Vagina (tissue), 2 donors: ENCODE data around the gene CCP110. TPM values are rescaled to one million over a fixed set of nuclear protein-coding genes. Genes with fewer than 3 reads are reported as not detected.

Source experiments
- DNase-seq, 2 donors: peaks; one replicate each; pipeline ENCODE4 v3.0.0-alpha.2; 2017; ENCODE audit errors: extremely low spot score in 2 of 2
- H3K27ac ChIP-seq: fragments of 200-600 bp; sonication (generic); one replicate; pipeline ENCODE4 v1.5.1; 2019
- H3K27me3 ChIP-seq: fragments of 200-600 bp; sonication (generic); one replicate; pipeline ENCODE4 v1.5.1; 2019
- H3K36me3 ChIP-seq, 2 donors: fragments of 200-600 bp; sonication (generic); one replicate each; pipeline ENCODE4 v1.5.1; 2017 to 2019
- H3K4me1 ChIP-seq: fragments of 200-600 bp; sonication (generic); one replicate; pipeline ENCODE4 v1.5.1; 2019
- H3K4me3 ChIP-seq, 2 donors: fragments of 200-600 bp; sonication (generic); 1 replicate in 1 of 2; 2 replicates in 1 of 2; pipeline ENCODE4 v1.5.1; 2016 to 2019
- H3K9me3 ChIP-seq: fragments of 200-600 bp; sonication (generic); one replicate; pipeline ENCODE4 v1.5.1; 2019
- CTCF ChIP-seq, 3 experiments: fragments of 450-650 bp in 2 of 3; fragments of 200-600 bp in 1 of 3; sonication (generic) in 1 of 3; IDR thresholded peaks; one replicate each; pipeline ENCODE4 v1.5.1; 2017 to 2019; ENCODE audit warnings: antibody characterized with exemption in 3 of 3, mild to moderate bottlenecking in 2 of 3, moderate library complexity in 2 of 3
- POLR2A ChIP-seq, 2 donors: fragments of 450-650 bp; IDR thresholded peaks; one replicate each; pipeline ENCODE4 v1.6.1; 2017; ENCODE audit warnings: antibody characterized with exemption in 2 of 2, mild to moderate bottlenecking in 2 of 2, moderate library complexity in 2 of 2
- POLR2AphosphoS5 ChIP-seq, 2 donors: sonication (generic); formaldehyde crosslinking; IDR thresholded peaks; one replicate each; pipeline ENCODE4 v1.9.0; 2017; ENCODE audit warnings: antibody characterized with exemption in 2 of 2, mild to moderate bottlenecking in 2 of 2, low read depth in 1 of 2; ENCODE audit not compliant: insufficient read depth in 1 of 2
- intact Hi-C: fragments of 100-400 bp; cut with DNase I; formaldehyde crosslinking; loops from one replicate; pipeline ENCODE4 v1.15.1; 2023
- total RNA-seq: library from RNA; depleted of rRNA; stranded (reverse); fragments of >200 nt; gene quantifications from one replicate; pipeline ENCODE4 v1.2.3, GENCODE V29; 2016

CCP110 gene
- total RNA-seq, 1 donor from 2014 or later, result 17.7 TPM

GRCh38 chr16:19481769-19482168 is 42.0 kb upstream of the CCP110 start:
- no peaks in the 10 kb centered on the region for H3K36me3 ChIP-seq
- H3K4me3 ChIP-seq, result no peak overlapping the region
- TF ChIP-seq CTCF (IDR thresholded peaks at IDR 0.05) (no peak), POLR2A (IDR thresholded peaks at IDR 0.05) (no peak)
- intact Hi-C loops, result no loop called here
- no peaks in the 10 kb centered on the region for H3K9me3 ChIP-seq
- no peaks in the 10 kb centered on the region for H3K4me1 ChIP-seq
- H3K27ac ChIP-seq, result no peak overlapping the region
- no peaks in the 10 kb centered on the region for H3K27me3 ChIP-seq
- DNase-seq, result no peak

DNA sequence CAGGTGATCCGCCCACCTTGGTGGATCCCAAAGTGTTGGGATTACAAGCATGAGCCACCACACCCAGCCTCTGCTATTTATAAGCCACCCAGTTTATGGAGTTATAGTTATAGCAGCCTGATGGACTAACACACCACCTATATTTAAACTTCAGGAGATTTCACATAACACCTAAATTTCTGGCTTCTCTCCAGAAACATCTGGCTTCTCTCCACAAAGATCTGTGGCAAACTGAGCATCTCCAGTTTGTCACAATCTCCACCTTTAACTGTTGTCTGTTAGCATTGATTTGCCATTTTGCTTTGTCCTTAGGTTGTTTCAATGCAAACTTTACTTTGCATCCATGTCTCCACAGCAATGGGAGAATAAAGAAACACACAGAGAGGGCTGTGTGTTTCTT is 41.5 kb upstream of the CCP110 start:
- Histone ChIP-seq H3K36me3 (no peaks in the 10 kb centered on the region), H3K4me1 (no peaks in the 10 kb centered on the region), H3K27ac (no peak overlapping the region), H3K4me3 (no peak overlapping the region), H3K9me3 (no peaks in the 10 kb centered on the region), H3K27me3 (no peaks in the 10 kb centered on the region)
- DNase-seq, result no peak
- TF ChIP-seq POLR2A (IDR thresholded peaks at IDR 0.05) (no peak), POLR2AphosphoS5 (IDR thresholded peaks at IDR 0.05; ENCODE audit: insufficient read depth in 1 of 2, low read depth in 1 of 2) (no peak)
- intact Hi-C loops, result no loop called here

GRCh38 chr16:19484096-19484495 is 39.6 kb upstream of the CCP110 start:
- intact Hi-C loops, result no loop called here
- Histone ChIP-seq H3K9me3 (no peaks in the 10 kb centered on the region), H3K36me3 (no peaks in the 10 kb centered on the region), H3K27me3 (no peaks in the 10 kb centered on the region), H3K4me1 (no peaks in the 10 kb centered on the region), H3K4me3 (no peak overlapping the region), H3K27ac (no peak overlapping the region)
- TF ChIP-seq POLR2AphosphoS5 (IDR thresholded peaks at IDR 0.05; ENCODE audit: insufficient read depth in 1 of 2, low read depth in 1 of 2), result no peak
- no peak for TF ChIP-seq POLR2A (IDR thresholded peaks at IDR 0.05)
- TF ChIP-seq CTCF (IDR thresholded peaks at IDR 0.05), result no peak
- no peak for DNase-seq

DNA sequence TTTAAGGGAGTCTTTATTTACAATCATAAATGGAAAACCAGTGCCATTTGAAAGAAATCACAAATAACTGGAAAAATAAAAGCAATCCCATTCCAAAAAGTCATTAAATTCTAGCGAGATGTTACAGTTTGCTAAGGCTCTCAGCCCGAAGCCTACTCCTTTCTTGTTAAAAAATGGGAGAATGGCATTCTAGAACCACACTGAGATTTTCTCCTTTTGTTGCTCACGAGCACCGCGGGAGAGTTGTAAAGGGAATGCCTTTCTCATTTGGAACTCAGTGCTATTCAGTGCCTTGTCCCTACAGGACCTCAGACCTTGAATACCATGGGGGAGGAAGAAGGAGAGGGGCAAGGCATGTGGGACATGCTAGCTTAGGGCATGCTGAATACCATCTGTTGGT is 38.1 kb upstream of the CCP110 start:
- Histone ChIP-seq H3K27me3 (no peaks in the 10 kb centered on the region), H3K27ac (no peak overlapping the region), H3K9me3 (no peaks in the 10 kb centered on the region), H3K4me1 (no peaks in the 10 kb centered on the region), H3K4me3 (no peak overlapping the region), H3K36me3 (no peaks in the 10 kb centered on the region)
- TF ChIP-seq CTCF (IDR thresholded peaks at IDR 0.05) (no peak), POLR2A (IDR thresholded peaks at IDR 0.05) (no peak), POLR2AphosphoS5 (IDR thresholded peaks at IDR 0.05; ENCODE audit: insufficient read depth in 1 of 2, low read depth in 1 of 2) (no peak)
- no peak for DNase-seq
- intact Hi-C loops, result no loop called here

- intact Hi-C loops, result no loop called here
- Histone ChIP-seq H3K27ac (no peak overlapping the region), H3K36me3 (no peaks in the 10 kb centered on the region), H3K9me3 (no peaks in the 10 kb centered on the region), H3K4me3 (no peak overlapping the region), H3K27me3 (no peaks in the 10 kb centered on the region), H3K4me1 (no peaks in the 10 kb centered on the region)
- TF ChIP-seq POLR2A (IDR thresholded peaks at IDR 0.05) (no peak), CTCF (IDR thresholded peaks at IDR 0.05) (no peak), POLR2AphosphoS5 (IDR thresholded peaks at IDR 0.05; ENCODE audit: insufficient read depth in 1 of 2, low read depth in 1 of 2) (no peak)
- DNase-seq, result no peak
These were observed 37.7 kb upstream of the CCP110 start for GRCh38 chr16:19486051-19486450.
